K562 (cell line): ENCODE results near the gene XPR1.

ENCODE experiments used
- HDAC3 ChIP-seq: fragments of 450-650 bp; IDR thresholded peaks from 2 replicates; pipeline ENCODE4 v1.6.1; 2018; ENCODE audit warnings: borderline replicate concordance, mild to moderate bottlenecking, moderate library complexity; ENCODE audit not compliant: partially characterized antibody
- MYNN ChIP-seq, 2 experiments: sonication (generic); formaldehyde crosslinking in 1 of 2; IDR thresholded peaks; 2 replicates each; pipeline versions ENCODE4 v1.5.0 to v1.6.1; 2016 to 2020; ENCODE audit warnings: antibody characterized with exemption in 1 of 2, missing genetic modification reagents in 1 of 2
- RAD51 ChIP-seq: fragments of 450-650 bp; IDR thresholded peaks from 2 replicates; pipeline ENCODE4 v1.7.1; 2016; ENCODE audit warnings: low read depth, mild to moderate bottlenecking, borderline replicate concordance
- YY1 ChIP-seq, 3 experiments: IDR thresholded peaks; 2 replicates each; pipeline ENCODE4 v1.6.1; 2011; ENCODE audit warnings: low read length in 2 of 3, mild to moderate bottlenecking in 2 of 3, moderate library complexity in 2 of 3, borderline replicate concordance in 1 of 3, control low read depth in 1 of 3, low read depth in 1 of 3; ENCODE audit not compliant: insufficient read depth in 3 of 3, insufficient replicate concordance in 2 of 3, control insufficient read depth in 1 of 3, insufficient read length in 1 of 3; ENCODE audit errors: extremely low read depth in 1 of 3
- ZNF232 ChIP-seq: sonication (generic); formaldehyde crosslinking; IDR thresholded peaks from 2 replicates; pipeline ENCODE4 v1.8.0; 2022; ENCODE audit warnings: mild to moderate bottlenecking, missing genetic modification reagents
- ZNF444 ChIP-seq: fragments of 250-450 bp; sonication (Bioruptor Pico); IDR thresholded peaks from 2 replicates; pipeline ENCODE4 v1.4.0; 2020; ENCODE audit warnings: mild to moderate bottlenecking, moderate library complexity
- ZNF57 ChIP-seq: fragments of 450-650 bp; formaldehyde crosslinking; IDR thresholded peaks from 2 replicates; pipeline ENCODE4 v1.4.0; 2020; ENCODE audit warnings: mild to moderate bottlenecking, moderate library complexity

DNA sequence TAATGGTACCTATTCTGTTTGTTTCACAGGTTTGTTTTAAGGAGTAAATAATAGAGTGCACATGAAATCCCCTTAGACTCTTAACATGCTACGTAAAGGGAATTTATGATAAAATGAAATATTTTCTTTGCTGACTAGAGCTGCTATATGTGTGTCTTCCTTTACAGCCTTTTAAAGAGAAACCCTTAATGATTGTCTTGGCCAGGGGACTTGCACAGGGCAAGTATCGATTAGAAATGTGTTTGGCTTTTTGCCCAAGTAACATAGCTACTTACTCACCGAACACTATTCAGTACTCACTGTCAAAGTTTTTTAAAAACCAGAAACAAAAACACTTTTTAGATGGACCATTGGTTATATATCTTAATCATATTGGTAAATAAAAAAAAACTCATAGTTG lies 209.6 kb downstream of the XPR1 start:
- no peak for TF ChIP-seq ZNF232
- TF ChIP-seq YY1 (IDR thresholded peaks at IDR 0.05; ENCODE audit: borderline replicate concordance in 1 of 3, control insufficient read depth in 1 of 3, extremely low read depth in 1 of 3, insufficient read depth in 3 of 3, insufficient read length in 1 of 3, insufficient replicate concordance in 2 of 3, low read depth in 1 of 3, low read length in 2 of 3): no peak
- no peak for TF ChIP-seq HDAC3
- TF ChIP-seq RAD51: no peak
- TF ChIP-seq ZNF57: no peak
- TF ChIP-seq MYNN (IDR thresholded peaks at IDR 0.05): no peak
- no peak for TF ChIP-seq MYNN (CRISPR knock-in tag; IDR thresholded peaks at IDR 0.05)
- TF ChIP-seq ZNF444: no peak
